Left cardiac atrium (tissue), 4 donors: Measurements from ENCODE around the gene AUTS2. TPM values are rescaled to one million over a fixed set of nuclear protein-coding genes. Genes with fewer than 3 reads are reported as not detected.
A peak's percentile ranks its signal among the peaks of the same experiment; 100 is the strongest.
"Not testable (repeated sequence)": the region's sequence is repeated elsewhere in the genome, so short reads cannot be mapped to it uniquely, and the experiment has no call there.

Source experiments
- ATAC-seq, 2 donors: fragments of 200-7000 bp; cut with Tn5 transposase; one replicate each; pipeline ENCODE4 v1.9.1; 2020; ENCODE audit warnings: mild to moderate bottlenecking in 2 of 2, moderate library complexity in 2 of 2
- DNase-seq: peaks from one replicate; pipeline ENCODE4 v3.0.0-alpha.2; 2020
- intact Hi-C, 2 donors: fragments of 100-400 bp; cut with DNase I; formaldehyde crosslinking; loops; one replicate each; pipeline versions ENCODE4 v1.14.1 to v1.15.1; 2022 to 2023
- total RNA-seq, 2 donors: library from RNA; stranded (reverse); fragmentation: NEBNext Ultra II Directional; extraction: Animal tissue kit (Norgen Biotek cat#: 25700); gene quantifications; one replicate each; pipeline ENCODE4 v1.2.1, GENCODE V29; 2021
- donor health status: DM: no; HTN: yes; CAD: no.
- donor health status: DM: no; HTN: yes; CAD: no; lungs with severe emphysema.
- donor health status: DM: yes; HTN: yes; CAD: no.
- donor health status: Dilated cardiomyopathy.

Gene AUTS2
- total RNA-seq, 2 donors from 2014 or later = 10.5 to 15.2 TPM

DNA sequence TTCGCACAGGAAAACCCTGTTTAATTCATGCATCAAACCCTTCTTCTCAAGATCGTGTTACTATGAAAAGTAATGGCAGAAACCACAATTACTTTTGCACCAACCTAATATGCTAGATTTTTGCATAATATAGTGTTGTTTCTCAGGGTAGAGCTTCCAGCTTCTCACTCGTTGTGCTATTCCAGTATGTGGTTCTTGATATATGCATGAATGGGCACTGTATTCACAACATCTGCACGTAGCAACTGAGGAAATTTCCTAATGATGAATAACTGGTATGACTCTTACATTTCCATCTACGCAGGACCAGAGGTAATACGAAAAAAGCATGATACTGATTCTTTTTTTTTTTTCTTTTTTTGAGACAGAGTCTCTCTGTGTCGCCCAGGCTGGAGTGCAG, 1207.1 kb downstream of the AUTS2 start:
- ATAC-seq (no peak), DNase-seq (no peak)
- intact Hi-C loops = no loop called here

DNA sequence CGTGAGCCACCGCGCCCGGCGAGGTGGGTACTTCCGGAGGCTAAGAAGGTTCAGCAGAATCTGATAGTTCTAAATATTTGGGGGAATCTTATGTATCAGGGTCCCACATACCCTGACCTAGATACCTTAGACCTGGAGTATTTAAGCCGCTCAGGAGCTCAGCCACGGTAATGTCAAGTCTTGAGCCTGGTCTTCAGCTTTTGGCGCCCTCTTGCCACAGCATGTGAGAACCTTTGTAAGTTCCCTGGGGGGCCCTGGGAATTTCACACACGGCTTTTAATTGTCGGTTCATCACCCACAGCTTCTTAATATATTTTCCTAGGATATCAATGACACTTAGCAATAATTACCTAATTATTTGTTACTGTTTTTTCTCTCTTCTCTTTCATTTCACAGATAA, 1209.4 kb downstream of the AUTS2 start:
- intact Hi-C loops = no loop called here
- DNase-seq (no peak), ATAC-seq (no peak)

DNA sequence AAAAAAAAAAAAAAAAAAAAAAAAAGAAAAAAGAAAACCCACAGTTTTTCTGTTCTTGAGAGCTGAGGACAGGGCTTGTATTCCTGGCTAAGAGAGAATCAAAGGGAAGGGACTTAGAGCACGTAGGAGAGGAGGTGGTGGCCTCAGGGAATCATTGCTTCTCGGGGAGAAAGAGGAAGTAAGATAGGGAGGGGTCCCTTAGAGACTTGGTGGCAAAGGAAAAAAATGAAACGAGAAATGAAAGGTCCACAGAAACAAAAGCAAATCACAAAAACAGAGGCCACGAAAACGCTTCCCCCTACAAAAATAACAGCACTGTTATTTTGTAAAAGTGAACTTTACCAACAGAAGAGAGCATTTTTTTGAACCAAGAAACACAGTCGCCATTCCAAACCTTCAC, 1210.6 kb downstream of the AUTS2 start:
- intact Hi-C loops = no loop called here
- DNase-seq (no peak), ATAC-seq (no peak)

DNA sequence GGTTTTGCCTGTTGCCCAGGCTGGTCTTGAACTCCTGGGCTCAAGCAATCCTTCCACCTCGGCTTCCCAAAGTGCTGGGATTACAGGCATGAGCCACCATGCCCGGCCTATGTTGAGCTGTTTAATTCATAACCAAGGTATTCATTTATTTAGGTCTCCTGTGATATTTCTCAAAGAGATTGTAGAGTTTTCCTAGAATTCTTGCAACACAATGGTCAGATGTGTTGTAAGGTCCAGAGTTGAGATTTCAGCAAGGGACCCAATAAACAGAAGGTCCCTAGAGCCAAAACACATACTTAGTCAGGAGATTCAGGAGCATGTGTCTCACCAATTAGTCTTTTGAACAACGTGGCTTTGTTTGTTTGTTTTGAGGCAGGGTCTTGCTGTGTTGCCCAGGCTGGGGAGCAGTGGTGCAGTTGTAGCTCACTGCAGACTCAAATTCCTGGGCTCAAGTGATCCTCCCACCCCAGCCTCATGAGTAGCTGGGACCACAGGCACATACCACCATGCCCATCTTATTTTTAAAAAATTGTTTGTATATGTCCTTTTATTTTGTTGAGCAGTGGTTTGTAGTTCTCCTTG, 1212.4 kb downstream of the AUTS2 start:
- ATAC-seq = no peak
- DNase-seq = no peak
- intact Hi-C loops = loop anchor here in 1 of 2 donors (10.0 kb wide), 1 partner anchor 1674 kb away; no protein-coding TSS in a partner anchor

GRCh38 chr7:70812511-70812910, 1214.2 kb downstream of the AUTS2 start:
- ATAC-seq (no peak), DNase-seq (no peak)
- intact Hi-C loops = loop anchor here in 1 of 2 donors (10.0 kb wide), 1 partner anchor 1672 kb away; no protein-coding TSS in a partner anchor

- intact Hi-C loops, ATAC-seq, DNase-seq: not testable (repeated sequence)
Measured at GRCh38 chr7:70822490-70822889, 1224.2 kb downstream of the AUTS2 start.

DNA sequence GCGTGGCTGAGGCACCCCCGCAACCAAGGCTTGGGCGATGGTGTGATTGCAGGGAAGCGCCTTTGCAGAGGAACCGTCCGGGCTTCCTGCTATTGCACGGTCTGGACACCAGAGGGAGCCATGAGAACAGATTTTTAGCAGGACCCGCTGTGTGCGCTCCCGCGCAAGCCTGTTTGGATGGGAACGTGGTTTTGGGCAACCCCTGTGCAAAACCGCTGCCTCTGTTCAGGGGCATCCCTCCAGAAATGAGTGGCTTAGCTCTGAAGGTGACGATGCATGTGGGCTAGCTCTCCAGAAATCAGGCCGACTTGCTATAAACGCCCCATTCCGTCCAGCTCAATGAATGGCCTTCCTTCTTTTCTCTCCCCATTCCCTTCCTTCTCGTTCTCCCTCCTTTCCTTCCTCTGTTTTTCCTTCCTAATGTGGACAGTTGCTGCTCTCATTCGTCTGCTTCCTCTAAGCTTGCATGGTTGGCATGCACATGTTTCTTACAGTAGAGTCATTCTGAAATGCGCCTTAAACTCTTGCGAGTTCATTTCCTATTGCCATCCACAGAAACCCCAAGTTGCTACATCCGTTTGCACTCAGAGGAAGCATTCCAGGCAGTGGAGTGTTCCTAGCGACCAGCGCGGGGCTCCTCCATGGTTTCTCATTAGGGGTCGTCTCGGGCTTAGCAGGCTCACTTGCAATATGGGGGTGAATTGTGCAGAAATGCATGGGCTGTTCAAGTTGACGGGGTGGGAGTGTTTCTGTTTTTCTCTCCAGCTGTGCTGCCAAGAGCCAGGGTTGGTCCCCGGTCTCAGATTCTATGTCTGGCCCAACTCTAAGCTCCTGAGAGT, 1231.2 kb downstream of the AUTS2 start:
- DNase-seq (peak; percentile 55), ATAC-seq (peak; percentile 68 to 76)
- intact Hi-C loops = no loop called here

DNA sequence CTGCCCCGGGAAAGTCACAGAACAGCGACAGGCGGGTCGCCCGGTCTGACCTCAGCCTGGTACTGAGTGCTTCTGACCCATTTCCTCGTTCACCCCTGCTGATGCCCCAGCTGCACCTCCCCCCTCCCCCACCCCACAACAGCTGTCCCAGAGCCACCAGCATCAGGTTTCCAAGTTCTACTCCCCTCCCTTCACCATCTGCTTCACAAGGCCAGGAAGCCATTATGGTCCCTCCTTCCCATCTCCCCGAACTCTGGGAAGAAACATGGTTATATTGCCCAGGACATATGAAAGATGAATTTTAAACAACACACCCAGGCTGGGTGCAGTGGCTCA, 1231.8 kb downstream of the AUTS2 start:
- intact Hi-C loops = no loop called here
- DNase-seq (no peak), ATAC-seq (no peak)

GRCh38 chr7:70830426-70830825, 1232.2 kb downstream of the AUTS2 start:
- ATAC-seq = no peak
- DNase-seq = no peak
- intact Hi-C loops = no loop called here

DNA sequence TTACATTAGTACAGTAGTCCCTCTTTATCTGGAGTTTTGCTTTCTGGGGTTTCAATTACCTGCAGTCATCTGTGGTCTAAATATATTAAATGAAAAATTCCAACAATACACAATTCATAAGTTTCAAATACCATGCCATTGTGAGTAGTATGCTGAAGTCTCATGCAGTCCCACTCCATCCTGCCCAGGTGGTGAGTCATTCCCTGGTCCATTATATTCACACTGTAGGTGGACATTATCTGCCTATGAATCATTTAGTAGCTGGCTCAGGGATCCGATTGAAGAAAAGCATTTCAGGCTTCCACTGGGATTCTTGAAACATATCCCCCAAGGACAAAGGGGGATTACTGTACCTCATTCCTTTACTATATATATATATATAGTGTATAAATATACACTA, 1235.5 kb downstream of the AUTS2 start:
- DNase-seq (no peak), ATAC-seq (no peak)
- intact Hi-C loops = no loop called here

- intact Hi-C loops = no loop called here
- no peak for ATAC-seq
Measured at GRCh38 chr7:70834424-70834823, 1236.1 kb downstream of the AUTS2 start.

DNA sequence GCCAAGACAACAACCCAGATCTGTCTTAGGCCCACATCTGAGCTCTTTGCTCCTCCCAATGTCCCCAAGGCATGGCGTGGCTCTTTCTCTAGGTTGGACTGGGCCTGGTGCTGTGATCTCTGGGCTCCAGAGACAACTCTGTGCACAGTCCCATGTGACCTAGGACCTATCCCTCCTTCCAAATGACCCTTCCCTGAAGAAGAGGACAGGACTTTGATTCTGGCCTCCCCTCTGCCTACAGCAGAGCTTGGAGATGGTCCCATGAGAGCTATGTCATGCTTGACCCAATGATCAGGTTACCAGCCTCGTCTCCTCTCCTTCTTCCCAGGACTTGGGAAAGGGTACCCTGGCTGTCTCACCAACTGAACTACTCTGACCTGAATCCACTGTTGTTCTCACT, 1237.4 kb downstream of the AUTS2 start:
- intact Hi-C loops = no loop called here
- ATAC-seq (no peak), DNase-seq (no peak)

More at GRCh38 chr7:70834424-70834823, 1236.1 kb downstream of the AUTS2 start:
- DNase-seq = no peak

- DNase-seq (no peak), ATAC-seq (no peak)
- intact Hi-C loops = no loop called here
Measured at GRCh38 chr7:70836279-70836678, 1238.0 kb downstream of the AUTS2 start.

GRCh38 chr7:70836946-70837345, 1238.7 kb downstream of the AUTS2 start:
- intact Hi-C loops = no loop called here
- no peak for ATAC-seq
- no peak for DNase-seq

DNA sequence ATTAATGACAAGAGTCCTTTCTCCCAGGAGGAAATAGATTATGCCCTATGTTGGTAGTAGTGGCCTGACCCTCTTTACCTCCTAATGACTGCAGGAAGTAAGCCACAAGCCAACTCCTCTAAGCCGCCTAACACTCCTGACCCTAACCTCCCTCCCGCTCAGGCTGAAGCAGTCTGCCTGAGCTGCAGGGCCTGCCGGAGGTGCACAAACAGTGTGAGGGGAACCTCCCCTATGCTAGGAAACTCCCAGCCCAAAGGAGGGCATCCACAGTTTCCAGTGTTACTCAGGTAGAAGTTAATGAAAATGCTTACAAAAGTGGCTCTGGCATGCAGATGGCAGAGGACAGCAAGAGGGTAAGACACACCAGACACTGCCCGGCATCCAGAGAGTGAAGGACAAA, 1239.3 kb downstream of the AUTS2 start:
- DNase-seq = no peak
- intact Hi-C loops = no loop called here
- ATAC-seq = no peak

- DNase-seq (no peak), ATAC-seq (no peak)
- intact Hi-C loops = no loop called here
Measured at GRCh38 chr7:70838292-70838907, 1240.1 kb downstream of the AUTS2 start.
